NCI-H1694 treated with DMSO at 0.1 percent for 48 hours (cell line): ENCODE results near the gene CAMK1D.
A peak's percentile ranks its signal among the peaks of the same experiment; 100 is the strongest.
"Not testable (repeated sequence)": the region's sequence is repeated elsewhere in the genome, so short reads cannot be mapped to it uniquely, and the experiment has no call there.

ENCODE experiments used
- DNase-seq: peaks from one replicate; lab custom pipeline; 2025; lab: John Stamatoyannopoulos, UW

Gene CAMK1D

DNA sequence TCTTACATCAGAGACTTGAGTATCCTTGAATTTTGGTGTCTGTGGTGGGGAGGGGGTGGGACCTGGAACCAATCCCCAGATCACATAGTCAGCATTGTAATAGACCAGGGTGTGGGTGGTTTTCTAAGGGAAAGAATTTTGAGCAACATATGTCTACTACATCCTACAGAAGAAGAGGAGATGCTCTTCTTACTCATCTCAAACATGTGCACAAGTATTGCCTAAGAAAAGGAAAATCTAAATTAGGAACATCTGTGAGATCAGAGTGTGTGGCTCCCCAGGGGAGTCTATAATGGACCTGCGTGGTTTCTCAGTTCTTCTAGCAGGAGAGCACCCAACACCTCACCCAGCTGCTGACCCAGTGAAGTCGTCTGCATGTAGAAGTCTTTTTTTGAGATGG is 503.3 kb downstream of the CAMK1D start:
- DNase-seq: no peak

DNA sequence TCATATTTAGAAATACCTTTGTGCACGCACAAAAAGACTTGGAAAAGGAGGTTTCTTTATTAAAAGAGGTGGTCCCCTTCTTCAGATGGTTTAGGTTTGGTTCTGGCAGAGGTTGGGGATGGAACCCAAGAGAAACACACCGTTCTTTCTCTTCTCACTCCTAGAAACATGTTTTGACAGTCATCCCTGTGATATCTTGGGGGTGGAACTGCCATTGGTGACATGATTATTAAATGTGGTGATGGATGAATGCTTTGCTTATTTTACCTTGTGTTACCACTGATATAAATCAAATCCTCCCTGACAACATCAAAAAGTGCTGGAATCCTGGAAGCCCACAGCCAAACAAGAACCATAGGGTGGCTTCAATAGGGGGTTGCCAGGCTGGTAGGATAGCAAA is 505.6 kb downstream of the CAMK1D start:
- no peak for DNase-seq

DNA sequence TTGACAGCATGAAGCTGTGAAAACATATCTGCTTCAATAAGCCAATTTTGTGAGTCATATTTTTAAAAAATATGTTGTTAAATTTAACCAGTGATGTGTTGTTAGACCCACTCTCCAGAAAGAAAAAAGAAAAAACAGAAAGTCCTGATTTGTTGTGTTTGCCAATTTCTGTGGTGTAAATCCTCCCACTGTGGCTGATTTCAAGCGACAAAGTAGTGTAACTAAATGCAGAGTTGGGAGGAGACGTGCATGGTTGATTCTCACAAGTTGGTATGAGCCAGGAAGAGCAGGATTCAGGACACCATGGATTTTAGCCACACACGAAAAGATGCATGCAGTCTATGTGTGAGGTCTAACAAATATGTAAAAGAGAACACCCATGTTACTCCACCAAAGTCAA is 513.1 kb downstream of the CAMK1D start:
- DNase-seq: no peak

DNA sequence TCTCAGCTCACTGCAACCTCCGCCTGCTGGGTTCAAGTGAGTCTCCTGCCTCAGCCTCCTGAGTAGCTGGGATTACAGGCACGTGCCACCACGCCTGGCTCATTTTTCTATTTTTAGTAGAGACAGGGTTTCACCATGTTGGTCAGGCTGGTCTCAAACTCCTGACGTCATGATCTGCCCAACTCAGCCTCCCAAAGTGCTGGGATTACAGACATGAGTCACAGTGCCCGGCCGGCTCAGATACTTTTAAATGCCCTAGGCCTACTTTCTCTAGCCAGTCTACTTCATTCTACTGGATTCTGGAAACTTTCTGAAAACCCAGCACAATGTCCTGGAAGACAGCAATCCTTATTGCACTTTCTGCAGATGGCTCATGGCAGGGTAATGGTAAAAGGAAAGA is 516.2 kb downstream of the CAMK1D start:
- DNase-seq: not testable (repeated sequence)

DNA sequence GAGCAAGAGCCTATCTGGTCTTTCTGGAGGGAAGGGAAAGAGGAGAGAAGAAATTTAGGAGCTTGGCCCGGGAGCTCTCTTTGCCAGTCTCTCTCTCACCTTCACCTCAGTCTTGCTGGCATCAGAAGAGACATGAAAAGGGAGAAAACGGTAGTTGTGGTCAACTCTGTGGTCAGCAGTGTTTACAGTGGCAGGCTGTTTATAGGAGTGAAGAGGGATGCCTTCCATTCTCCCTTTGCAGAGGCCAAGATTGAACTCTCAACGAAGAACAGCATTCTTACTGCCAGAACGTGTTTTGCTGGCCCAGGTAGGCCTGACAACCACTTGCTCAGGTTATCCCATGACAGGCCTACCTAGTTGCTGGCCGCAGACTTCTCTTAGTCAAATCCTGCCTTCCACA is 518.9 kb downstream of the CAMK1D start:
- DNase-seq: no peak

DNA sequence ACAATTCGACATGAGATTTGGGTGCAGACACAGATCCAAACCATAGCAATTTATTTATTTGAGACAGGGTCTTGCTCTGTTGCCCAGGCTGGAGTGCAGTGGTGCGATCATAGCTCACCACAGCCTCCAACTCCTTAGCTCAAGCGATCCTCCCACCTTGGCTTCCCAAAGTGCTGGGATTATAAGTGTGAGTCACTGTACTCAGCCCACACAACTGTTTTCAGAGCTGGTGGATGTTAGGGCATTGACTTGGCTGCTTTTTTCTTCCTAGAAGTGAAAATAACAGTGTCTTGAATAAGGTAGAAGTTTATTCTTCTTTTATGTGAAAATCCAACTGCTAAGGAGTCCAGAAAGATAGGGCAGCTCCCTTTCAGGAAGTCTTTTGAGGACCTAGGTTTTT is 520.1 kb downstream of the CAMK1D start:
- no peak for DNase-seq

DNA sequence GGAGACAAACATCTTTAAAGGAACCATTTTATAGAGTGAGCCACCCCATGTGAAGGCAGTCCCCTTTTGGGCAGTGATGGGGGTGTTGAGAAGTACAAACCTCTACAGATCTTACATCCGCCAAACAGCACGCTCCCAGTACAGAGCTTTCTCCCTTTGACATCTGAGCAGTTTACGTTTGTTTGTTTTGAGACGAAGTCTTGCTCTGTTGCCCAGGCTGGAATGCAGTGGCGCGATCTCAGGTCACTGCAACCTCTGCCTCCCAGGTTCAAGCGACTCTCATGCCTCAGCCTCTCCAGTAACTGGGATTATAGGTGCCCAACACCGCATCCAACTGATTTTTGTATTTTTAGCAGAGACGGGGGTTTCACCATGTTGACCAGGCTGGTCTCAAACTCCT is 523.2 kb downstream of the CAMK1D start:
- DNase-seq: no peak

DNA sequence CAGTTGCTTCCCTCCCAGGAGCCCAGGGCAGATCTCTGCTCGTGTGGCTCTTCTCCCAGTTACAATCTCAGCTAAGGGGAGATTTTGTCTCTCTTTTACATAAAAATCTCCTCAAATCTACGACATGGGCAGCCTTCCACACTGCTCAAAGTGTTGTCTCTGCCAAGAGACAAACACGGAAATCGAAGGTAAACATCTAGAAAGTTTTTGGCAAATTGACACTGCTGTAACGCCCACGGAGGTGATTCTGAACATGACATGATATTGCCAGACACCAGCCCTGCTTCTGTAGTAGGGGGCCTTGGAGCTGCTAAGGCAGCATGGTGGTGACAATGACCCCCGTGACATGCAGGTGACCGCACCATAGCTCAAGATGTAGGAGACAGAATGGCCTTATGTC is 523.8 kb downstream of the CAMK1D start:
- DNase-seq: no peak

DNA sequence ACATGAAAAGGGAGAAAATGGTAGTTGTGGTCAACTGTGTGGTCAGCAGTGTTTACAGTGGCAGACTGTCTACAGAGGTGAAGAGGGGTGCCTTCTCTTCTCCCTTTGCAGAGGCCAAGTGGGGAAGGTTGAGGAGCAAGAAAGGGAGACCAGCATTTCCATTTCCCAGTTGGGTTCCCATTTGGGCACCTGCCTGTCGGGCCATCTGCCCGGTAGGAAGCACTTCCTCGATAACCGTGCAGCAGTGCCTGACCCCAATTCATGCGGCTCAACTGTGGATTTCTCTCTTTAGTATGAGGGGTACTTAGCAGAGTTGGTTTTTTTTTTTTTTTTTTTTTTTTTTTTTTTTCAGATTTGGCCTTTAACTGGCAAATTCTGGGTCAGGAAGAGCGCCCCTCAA is 525.2 kb downstream of the CAMK1D start:
- DNase-seq: no peak

DNA sequence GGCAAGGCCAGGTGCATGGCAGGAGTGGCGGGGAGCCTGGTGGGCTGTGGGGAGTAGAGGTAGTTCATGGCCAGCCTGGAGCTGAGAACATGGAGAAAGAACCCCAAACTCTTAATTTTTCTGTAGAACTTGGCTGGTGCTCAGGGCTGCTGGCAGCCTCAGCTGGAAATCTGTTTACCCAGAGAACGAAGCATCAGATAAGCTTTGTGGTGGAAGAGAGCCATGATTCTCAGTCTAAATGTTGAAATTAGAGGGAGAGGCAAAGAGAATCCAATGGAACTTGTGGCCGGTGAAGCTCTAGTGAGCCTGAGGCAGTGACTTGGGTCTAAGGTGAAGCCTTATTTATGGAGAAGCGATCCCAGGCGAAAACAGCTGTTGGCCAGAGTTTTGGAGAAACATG is 525.8 kb downstream of the CAMK1D start:
- DNase-seq: no peak

DNA sequence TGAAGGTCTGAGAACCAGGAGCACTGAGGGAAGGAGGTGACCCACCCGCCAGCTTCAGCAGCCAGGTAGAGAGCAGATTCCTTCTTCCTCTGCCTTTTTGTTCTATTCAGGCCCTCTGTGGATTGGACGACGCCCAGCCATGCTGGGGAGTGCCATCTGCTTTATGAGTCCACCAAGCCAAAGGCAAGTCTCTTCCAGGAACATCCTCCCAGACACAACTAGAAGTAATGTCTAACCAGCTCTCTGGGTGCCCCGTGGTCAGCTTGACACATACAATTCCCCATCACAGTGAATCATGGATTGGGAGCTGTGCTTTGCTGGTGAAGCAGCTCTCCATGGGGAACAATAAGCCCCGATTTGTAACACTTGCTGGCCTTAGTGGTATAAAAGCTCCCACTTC is 526.9 kb downstream of the CAMK1D start:
- DNase-seq: peak; percentile 0

DNA sequence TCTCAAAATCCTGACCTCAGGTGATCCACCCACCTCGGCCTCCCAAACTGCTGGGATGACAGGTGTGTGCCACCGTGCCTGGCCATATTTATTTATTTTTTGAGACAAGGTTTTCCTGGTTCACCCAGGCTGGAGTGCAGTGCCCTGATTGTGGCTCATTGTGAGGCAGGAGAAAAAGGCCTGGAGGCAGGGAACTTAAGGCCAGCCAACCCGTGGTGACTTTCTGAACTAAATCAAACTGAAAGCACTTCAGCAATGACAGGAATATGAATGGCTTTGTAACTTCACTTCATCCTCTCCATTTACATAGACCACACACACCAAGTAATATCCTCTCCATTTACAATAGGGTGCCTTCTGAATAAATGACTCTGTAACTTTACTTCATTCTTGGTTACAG is 527.8 kb downstream of the CAMK1D start:
- no peak for DNase-seq

DNA sequence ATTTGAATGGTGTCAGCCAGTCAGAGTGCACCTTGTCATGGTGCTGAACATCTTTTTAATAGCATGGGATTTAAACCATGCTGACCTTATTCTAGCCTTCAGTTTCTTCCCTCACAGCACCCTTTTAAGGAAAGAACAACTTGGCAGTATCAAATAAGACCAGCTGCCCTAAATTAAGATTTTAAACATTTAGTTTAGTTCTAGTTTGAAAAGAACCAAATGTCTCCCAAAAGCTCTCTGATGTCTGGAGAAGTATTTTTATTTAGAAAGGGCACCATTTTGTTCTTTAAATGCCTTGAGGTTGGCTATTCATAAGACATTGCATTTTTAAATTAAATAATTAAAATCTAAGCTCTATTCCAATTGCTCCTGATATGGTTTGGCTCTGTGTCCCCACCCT is 531.1 kb downstream of the CAMK1D start:
- no peak for DNase-seq

DNA sequence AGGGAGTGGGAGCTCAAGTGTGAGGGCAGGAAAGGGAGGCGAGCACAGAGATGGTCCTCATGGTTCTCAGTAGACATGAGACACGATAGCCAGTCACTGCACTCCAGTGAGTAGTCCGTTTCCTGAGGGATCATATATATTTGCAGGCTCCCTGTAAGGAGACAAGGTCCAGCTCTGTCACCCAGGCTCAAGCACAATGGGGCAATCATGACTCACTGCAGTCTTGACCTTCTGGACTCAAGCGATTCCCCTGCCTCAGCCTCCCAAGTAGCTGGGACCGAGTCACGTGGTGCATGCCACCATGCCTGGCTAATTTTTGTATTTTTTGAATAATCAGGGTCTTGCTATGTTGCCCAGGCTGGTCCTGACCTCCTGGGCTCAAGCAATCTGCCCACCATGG is 535.5 kb downstream of the CAMK1D start:
- DNase-seq: no peak
